HepG2 (cell line): ENCODE results near the gene RPS6KL1. TPM values are rescaled to one million over a fixed set of nuclear protein-coding genes. Genes with fewer than 3 reads are reported as not detected.

Source experiments
- ADNP ChIP-seq: sonication (generic); formaldehyde crosslinking; IDR thresholded peaks from 2 replicates; pipeline ENCODE4 v1.4.0; 2020; ENCODE audit warnings: missing genetic modification reagents
- ARID2 ChIP-seq: sonication (generic); formaldehyde crosslinking; IDR thresholded peaks from 2 replicates; pipeline ENCODE4 v1.8.1; 2022; ENCODE audit warnings: mild to moderate bottlenecking, missing genetic modification reagents, borderline replicate concordance
- ATF6 ChIP-seq: sonication (generic); formaldehyde crosslinking; conservative IDR thresholded peaks from 2 replicates; pipeline ENCODE4 v1.4.0; 2020; ENCODE audit warnings: missing genetic modification reagents
- ATRX ChIP-seq: sonication (generic); formaldehyde crosslinking; IDR thresholded peaks from 2 replicates; pipeline ENCODE4 v1.4.0; 2020; ENCODE audit warnings: missing genetic modification reagents, borderline replicate concordance
- CREB1 ChIP-seq, 2 experiments: fragments of 450-650 bp in 1 of 2; IDR thresholded peaks; 2 replicates each; pipeline ENCODE4 v1.6.1; 2016 to 2017; ENCODE audit warnings: control low read depth in 1 of 2, mild to moderate bottlenecking in 1 of 2, missing compliant biosample characterization in 1 of 2, missing genetic modification characterization in 1 of 2
- HIVEP1 ChIP-seq: sonication (generic); formaldehyde crosslinking; IDR thresholded peaks from 2 replicates; pipeline ENCODE4 v1.4.0; 2020; ENCODE audit warnings: mild to moderate bottlenecking, missing genetic modification reagents
- HNF4G ChIP-seq, 2 experiments: sonication (generic) in 1 of 2; formaldehyde crosslinking in 1 of 2; IDR thresholded peaks; 2 replicates each; pipeline versions ENCODE4 v1.4.0 to v1.6.1; 2011 to 2020; ENCODE audit warnings: borderline replicate concordance in 2 of 2, low read depth in 2 of 2, mild to moderate bottlenecking in 2 of 2, low read length in 1 of 2, missing genetic modification reagents in 1 of 2, moderate library complexity in 1 of 2
- KDM5A ChIP-seq: fragments of 200-600 bp; sonication (generic); IDR thresholded peaks from 2 replicates; pipeline ENCODE4 v1.7.0; 2018; ENCODE audit warnings: antibody characterized with exemption, mild to moderate bottlenecking, low read length, borderline replicate concordance
- RFXAP ChIP-seq: sonication (generic); formaldehyde crosslinking; IDR thresholded peaks from 2 replicates; pipeline ENCODE4 v1.4.0; 2020; ENCODE audit warnings: missing genetic modification reagents, borderline replicate concordance
- SP140L ChIP-seq: sonication (generic); formaldehyde crosslinking; IDR thresholded peaks from 2 replicates; pipeline ENCODE4 v1.4.0; 2020; ENCODE audit warnings: missing genetic modification reagents, borderline replicate concordance
- STAG1 ChIP-seq: sonication (generic); formaldehyde crosslinking; IDR thresholded peaks from 2 replicates; pipeline ENCODE4 v1.4.0; 2020; ENCODE audit warnings: missing genetic modification reagents
- UBTF ChIP-seq: sonication (generic); formaldehyde crosslinking; IDR thresholded peaks from 2 replicates; pipeline ENCODE4 v1.4.0; 2020; ENCODE audit warnings: mild to moderate bottlenecking, missing genetic modification reagents
- ZHX2 ChIP-seq, 2 experiments: sonication (generic) in 1 of 2; formaldehyde crosslinking in 1 of 2; IDR thresholded peaks; 2 replicates each; pipeline versions ENCODE4 v1.6.1 to v1.9.0; 2014 to 2022; ENCODE audit warnings: antibody characterized with exemption in 1 of 2, borderline replicate concordance in 1 of 2, inconsistent platforms in 1 of 2, low read depth in 1 of 2, missing genetic modification reagents in 1 of 2
- ZMAT5 ChIP-seq: sonication (generic); formaldehyde crosslinking; IDR thresholded peaks from 2 replicates; pipeline ENCODE4 v1.5.0; 2020; ENCODE audit warnings: mild to moderate bottlenecking, low read depth, missing genetic modification reagents, borderline replicate concordance
- ZNF12 ChIP-seq: sonication (generic); formaldehyde crosslinking; IDR thresholded peaks from 2 replicates; pipeline ENCODE4 v1.5.0; 2020; ENCODE audit warnings: missing genetic modification reagents
- ZNF598 ChIP-seq: sonication (generic); formaldehyde crosslinking; IDR thresholded peaks from 2 replicates; pipeline ENCODE4 v1.5.1; 2020; ENCODE audit warnings: mild to moderate bottlenecking, missing genetic modification reagents, borderline replicate concordance
- polyA plus RNA-seq, 8 experiments: library from polyadenylated mRNA; depleted of rRNA in 3 of 8; stranded (reverse) in 7 of 8; unstranded in 1 of 8; fragments of >200 nt; fragmentation: Illumina TruSeq in 4 of 8; extraction: Trizol in 4 of 8; gene quantifications; 2 replicates each; pipeline versions ENCODE4 v1.2.1 to v1.2.3, GENCODE V29; 2011 to 2016; ENCODE audit warnings: low read depth in 4 of 8, missing spikeins in 1 of 8, mixed read lengths in 1 of 8; ENCODE audit not compliant: insufficient read depth in 1 of 8
- total RNA-seq, 5 experiments: library from RNA; depleted of rRNA; stranded (reverse); fragments of >200 nt; fragmentation: Illumina TruSeq; extraction: Trizol; gene quantifications; 2 replicates each; pipeline ENCODE4 v1.2.3, GENCODE V29; 2016; ENCODE audit warnings: low read depth in 1 of 5

Gene RPS6KL1
- total and polyA plus RNA-seq, 2 of the 13 experiments (the other 11 are each of a cell fraction or from before 2014, with no cell fraction given): 6.5 to 11.5 TPM

DNA sequence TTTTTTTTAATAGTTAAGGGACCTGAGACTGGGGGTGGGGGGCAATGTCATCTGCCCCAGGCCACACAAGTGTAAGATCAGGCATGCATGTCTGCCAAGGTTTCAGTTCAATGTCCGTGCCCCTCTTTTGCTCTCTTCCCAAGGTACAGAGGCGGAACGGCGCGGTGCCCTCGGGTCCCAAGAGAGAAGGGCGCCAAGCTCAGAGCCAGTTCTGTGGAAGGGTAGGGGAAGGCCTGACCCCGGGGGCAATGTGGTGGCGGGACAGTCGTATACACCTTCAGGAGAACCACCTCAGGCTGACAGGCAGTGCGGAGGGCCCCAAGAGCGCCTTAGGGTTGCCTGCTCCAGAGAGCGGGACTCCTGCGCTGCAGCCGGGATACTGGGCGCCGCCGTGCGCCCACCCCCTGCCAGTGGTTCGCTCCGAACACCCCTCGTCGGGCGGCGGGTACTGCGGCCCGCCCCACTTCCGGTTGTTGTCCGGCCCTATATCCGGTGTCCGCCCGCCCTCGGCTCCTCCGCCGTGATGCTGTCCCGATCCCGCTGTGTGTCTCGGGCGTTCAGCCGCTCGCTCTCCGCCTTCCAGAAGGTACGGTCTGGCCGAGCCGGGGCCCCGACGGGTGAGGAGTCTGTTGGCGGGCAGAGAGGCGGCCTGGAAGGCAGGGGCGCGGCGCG lies 41.5 kb downstream of the RPS6KL1 start, which contains the start of gene DLST (continued):
- TF ChIP-seq ATRX (CRISPR knock-in tag): no peak
- no peak for TF ChIP-seq ZNF12
- peak; percentile 32; the same call in 1 of the 2 replicates for TF ChIP-seq HNF4G (IDR thresholded peaks at IDR 0.05; ENCODE audit: borderline replicate concordance, low read depth, low read length)
- no peak for TF ChIP-seq HNF4G (CRISPR knock-in tag; IDR thresholded peaks at IDR 0.05; ENCODE audit: borderline replicate concordance, low read depth)
- TF ChIP-seq HIVEP1 (CRISPR knock-in tag): no peak; the same call in 1 of the 2 replicates
- no peak for TF ChIP-seq ZMAT5
- peak; percentile 34; the same call in 1 of the 2 replicates for TF ChIP-seq CREB1 (IDR thresholded peaks at IDR 0.05)
- TF ChIP-seq CREB1 (CRISPR knock-in tag; IDR thresholded peaks at IDR 0.05): peak; percentile 32; the same call in 1 of the 2 replicates
- TF ChIP-seq ARID2: no peak
- 0 out of 2 replicates have a peak, but pooled peaks have one; percentile 41 for TF ChIP-seq SP140L (CRISPR knock-in tag)
- peak; percentile 90 for TF ChIP-seq UBTF (CRISPR knock-in tag)
- TF ChIP-seq KDM5A: peak; percentile 97
- no peak for TF ChIP-seq ADNP (CRISPR knock-in tag)
- TF ChIP-seq ZHX2 (IDR thresholded peaks at IDR 0.05; ENCODE audit: low read depth): no peak
- no peak for TF ChIP-seq ZHX2 (CRISPR knock-in tag; IDR thresholded peaks at IDR 0.05; ENCODE audit: borderline replicate concordance)
- peak; percentile 65; the same call in 1 of the 2 replicates for TF ChIP-seq RFXAP (CRISPR knock-in tag)
- peak; percentile 73; the same call in 1 of the 2 replicates for TF ChIP-seq ATF6 (CRISPR knock-in tag)
- TF ChIP-seq ZNF598 (CRISPR knock-in tag): peak; percentile 65; the same call in 1 of the 2 replicates
- no peak for TF ChIP-seq STAG1
